Prostate gland (tissue), 2 donors: ENCODE measurements around the gene TANC1. TPM values are rescaled to one million over a fixed set of nuclear protein-coding genes. Genes with fewer than 3 reads are reported as not detected.

Source experiments
- DNase-seq: peaks from one replicate; pipeline ENCODE4 v3.0.0-alpha.2; 2019; ENCODE audit warnings: low spot score
- H3K27ac ChIP-seq, 2 donors: fragments of 200-600 bp; sonication (generic); 2 replicates each; pipeline ENCODE4 v1.5.1; 2017 to 2019
- H3K27me3 ChIP-seq: fragments of 200-600 bp; sonication (generic); replicated peaks from 2 replicates; pipeline ENCODE4 v1.5.1; 2019; ENCODE audit not compliant: insufficient read depth
- H3K36me3 ChIP-seq, 2 donors: fragments of 200-600 bp; sonication (generic); 1 replicate in 1 of 2; 2 replicates in 1 of 2; pipeline versions ENCODE4 v1.5.1 to v1.8.1; 2017 to 2019
- H3K4me1 ChIP-seq: fragments of 200-600 bp; sonication (generic); replicated peaks from 2 replicates; pipeline ENCODE4 v1.5.1; 2019
- H3K4me3 ChIP-seq, 2 donors: fragments of 200-600 bp; sonication (generic); 2 replicates each; pipeline ENCODE4 v1.5.1; 2017 to 2019
- H3K9me3 ChIP-seq: fragments of 200-600 bp; sonication (generic); 2 replicates; pipeline ENCODE4 v1.5.1; 2017
- CTCF ChIP-seq, 4 experiments: fragments of 200-600 bp in 2 of 4; fragments of 450-650 bp in 2 of 4; sonication (generic) in 2 of 4; IDR thresholded peaks; 1 replicate in 3 of 4; 2 replicates in 1 of 4; pipeline ENCODE4 v1.5.1; 2016 to 2019; ENCODE audit warnings: antibody characterized with exemption in 4 of 4, mild to moderate bottlenecking in 2 of 4, moderate library complexity in 2 of 4
- POLR2A ChIP-seq: fragments of 450-650 bp; IDR thresholded peaks from one replicate; pipeline ENCODE4 v1.6.1; 2016; ENCODE audit warnings: antibody characterized with exemption, mild to moderate bottlenecking
- POLR2AphosphoS5 ChIP-seq: sonication (generic); formaldehyde crosslinking; IDR thresholded peaks from one replicate; pipeline ENCODE4 v1.6.1; 2017; ENCODE audit warnings: antibody characterized with exemption
- WGBS: methylation state at CpG from one replicate; pipeline ENCODE4 v1.1.5; 2018; 5-methylcytosine and 5-hydroxymethylcytosine counted together
- intact Hi-C: fragments of 100-400 bp; cut with DNase I; formaldehyde crosslinking; loops from one replicate; pipeline ENCODE4 v1.14.2; 2022
- total RNA-seq, 2 donors: library from RNA; depleted of rRNA; stranded (reverse); fragments of >200 nt; gene quantifications; one replicate each; pipeline ENCODE4 v1.1.0, GENCODE V29; 2016

Gene TANC1
- total RNA-seq, 2 donors from 2014 or later: 33.5 to 39.7 TPM

GRCh38 chr2:159252905-159253304 is 284.5 kb downstream of the TANC1 start:
- WGBS: 96% methylated on average over 4 of the region's 4 CpGs
- Histone ChIP-seq H3K9me3 (no peaks in the 10 kb centered on the region), H3K36me3 (no peaks in the 10 kb centered on the region), H3K4me3 (no peak overlapping the region), H3K27ac (no peak overlapping the region), H3K27me3 (no peaks in the 10 kb centered on the region), H3K4me1 (no peaks in the 10 kb centered on the region)
- DNase-seq: no peak
- TF ChIP-seq CTCF (IDR thresholded peaks at IDR 0.05): no peak
- TF ChIP-seq POLR2A: no peak
- no peak for TF ChIP-seq POLR2AphosphoS5
- intact Hi-C loops: no loop called here

GRCh38 chr2:159256159-159256558 is 287.7 kb downstream of the TANC1 start:
- WGBS: 55% methylated on average over 2 of the region's 2 CpGs
- no peak overlapping the region for H3K4me3 ChIP-seq
- no peak overlapping the region for H3K27ac ChIP-seq
- H3K4me1 ChIP-seq: no peaks in the 10 kb centered on the region
- DNase-seq: no peak
- H3K27me3 ChIP-seq: no peaks in the 10 kb centered on the region
- intact Hi-C loops: no loop called here
- no peak for TF ChIP-seq CTCF (IDR thresholded peaks at IDR 0.05)
- no peak for TF ChIP-seq POLR2A
- TF ChIP-seq POLR2AphosphoS5: no peak
- no peaks in the 10 kb centered on the region for H3K9me3 ChIP-seq
- no peaks in the 10 kb centered on the region for H3K36me3 ChIP-seq

- no peak for DNase-seq
- TF ChIP-seq POLR2A (no peak), POLR2AphosphoS5 (no peak), CTCF (IDR thresholded peaks at IDR 0.05) (no peak)
- Histone ChIP-seq H3K9me3 (no peaks in the 10 kb centered on the region), H3K4me1 (no peaks in the 10 kb centered on the region), H3K4me3 (no peak overlapping the region), H3K27me3 (no peaks in the 10 kb centered on the region), H3K36me3 (no peaks in the 10 kb centered on the region), H3K27ac (no peak overlapping the region)
- intact Hi-C loops: no loop called here
- 84% methylated on average over 6 of the region's 6 CpGs for WGBS
Measured at GRCh38 chr2:159262226-159262625, 293.8 kb downstream of the TANC1 start.

- Histone ChIP-seq H3K27ac (no peak overlapping the region), H3K9me3 (no peaks in the 10 kb centered on the region), H3K4me1 (no peaks in the 10 kb centered on the region), H3K27me3 (no peaks in the 10 kb centered on the region), H3K36me3 (no peaks in the 10 kb centered on the region), H3K4me3 (no peak overlapping the region)
- 93% methylated on average over 5 of the region's 5 CpGs for WGBS
- no peak for TF ChIP-seq CTCF (IDR thresholded peaks at IDR 0.05)
- TF ChIP-seq POLR2AphosphoS5: no peak
- no peak for TF ChIP-seq POLR2A
- intact Hi-C loops: no loop called here
- no peak for DNase-seq
Measured at GRCh38 chr2:159262904-159263303, 294.5 kb downstream of the TANC1 start.

GRCh38 chr2:159265171-159265576 is 296.7 kb downstream of the TANC1 start:
- Histone ChIP-seq H3K27ac (no peak overlapping the region), H3K27me3 (no peaks in the 10 kb centered on the region), H3K36me3 (no peaks in the 10 kb centered on the region), H3K4me1 (no peaks in the 10 kb centered on the region), H3K9me3 (no peaks in the 10 kb centered on the region), H3K4me3 (no peak overlapping the region)
- 58% methylated on average over 1 of the region's 1 CpG for WGBS
- TF ChIP-seq POLR2AphosphoS5: no peak
- TF ChIP-seq POLR2A: no peak
- no peak for TF ChIP-seq CTCF (IDR thresholded peaks at IDR 0.05)
- DNase-seq: no peak
- intact Hi-C loops: no loop called here
